ENCODE results near the gene CTSZ.
"Not testable (repeated sequence)": the region's sequence is repeated elsewhere in the genome, so short reads cannot be mapped to it uniquely, and the experiment has no call there.

CTSZ gene

DNA sequence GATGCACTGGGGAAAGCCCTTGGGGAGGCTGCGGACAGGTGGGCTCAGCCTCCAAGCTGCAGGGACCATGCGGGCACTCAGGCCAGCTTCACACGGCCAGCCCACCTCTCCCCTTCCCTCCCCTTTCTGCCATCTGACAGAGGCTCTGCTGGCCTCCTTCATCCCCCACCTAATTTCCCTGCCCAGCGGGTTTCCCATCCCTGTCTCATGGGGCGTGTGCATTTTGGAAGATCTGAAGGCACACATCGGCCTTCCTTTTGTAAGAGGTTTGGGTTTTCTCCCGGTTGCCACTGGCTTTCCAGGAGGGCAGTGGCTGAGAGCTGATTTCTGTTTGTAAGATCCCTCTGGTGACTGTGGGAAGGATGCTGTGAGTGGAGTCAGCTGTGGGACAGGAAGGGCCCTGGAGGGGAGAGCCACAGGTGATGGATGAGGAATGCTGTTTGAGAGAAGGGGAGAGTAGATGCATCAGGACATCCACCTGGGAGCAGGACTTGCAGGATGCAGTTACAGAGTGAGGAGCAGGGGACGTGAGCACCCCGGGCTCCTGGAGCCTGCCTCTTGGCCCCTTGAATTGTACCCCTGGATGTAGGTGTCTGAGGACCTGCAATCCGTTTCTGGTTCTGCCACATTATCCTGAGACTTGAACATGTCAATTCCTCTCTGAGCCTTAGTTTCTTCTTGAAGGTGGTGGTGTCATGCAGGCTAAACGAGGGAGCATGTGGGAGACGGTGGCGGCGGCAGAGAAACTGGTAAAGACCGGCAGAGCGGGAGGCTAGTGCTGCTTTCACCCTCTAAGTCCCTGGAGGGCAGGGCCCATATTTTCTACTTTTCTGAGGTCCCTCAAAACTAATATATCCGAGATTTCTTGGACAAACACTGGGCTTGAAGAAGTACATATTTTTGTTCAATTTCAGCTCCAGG, 6.2 kb upstream of the CTSZ start:
- no peaks in the 10 kb centered on the region for H3K27me3 ChIP-seq (ENCODE audit: insufficient read depth, low read length)
- TF ChIP-seq EZH2 (IDR thresholded peaks at IDR 0.05; ENCODE audit: borderline replicate concordance, low read length) = no peak
- TF ChIP-seq, protein P1, sequence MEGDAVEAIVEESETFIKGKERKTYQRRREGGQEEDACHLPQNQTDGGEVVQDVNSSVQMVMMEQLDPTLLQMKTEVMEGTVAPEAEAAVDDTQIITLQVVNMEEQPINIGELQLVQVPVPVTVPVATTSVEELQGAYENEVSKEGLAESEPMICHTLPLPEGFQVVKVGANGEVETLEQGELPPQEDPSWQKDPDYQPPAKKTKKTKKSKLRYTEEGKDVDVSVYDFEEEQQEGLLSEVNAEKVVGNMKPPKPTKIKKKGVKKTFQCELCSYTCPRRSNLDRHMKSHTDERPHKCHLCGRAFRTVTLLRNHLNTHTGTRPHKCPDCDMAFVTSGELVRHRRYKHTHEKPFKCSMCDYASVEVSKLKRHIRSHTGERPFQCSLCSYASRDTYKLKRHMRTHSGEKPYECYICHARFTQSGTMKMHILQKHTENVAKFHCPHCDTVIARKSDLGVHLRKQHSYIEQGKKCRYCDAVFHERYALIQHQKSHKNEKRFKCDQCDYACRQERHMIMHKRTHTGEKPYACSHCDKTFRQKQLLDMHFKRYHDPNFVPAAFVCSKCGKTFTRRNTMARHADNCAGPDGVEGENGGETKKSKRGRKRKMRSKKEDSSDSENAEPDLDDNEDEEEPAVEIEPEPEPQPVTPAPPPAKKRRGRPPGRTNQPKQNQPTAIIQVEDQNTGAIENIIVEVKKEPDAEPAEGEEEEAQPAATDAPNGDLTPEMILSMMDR (IDR thresholded peaks at IDR 0.05; ENCODE audit: low read length) = no peak
- H3K79me2 ChIP-seq (ENCODE audit: insufficient read depth, low read length) = no peaks in the 10 kb centered on the region
- H3F3A ChIP-seq (ENCODE audit: insufficient read depth, low read length) = no peaks in the 10 kb centered on the region
- H3K4me2 ChIP-seq (ENCODE audit: low read length) = no peak overlapping the region
- no peaks in the 10 kb centered on the region for H4K20me1 ChIP-seq (ENCODE audit: insufficient read depth, low read length)
- H3K27ac ChIP-seq (ENCODE audit: low read depth, low read length, poor library complexity, severe bottlenecking) = no peak overlapping the region
- no peaks in the 10 kb centered on the region for H3K9me3 ChIP-seq (ENCODE audit: low read length)
- H3K36me3 ChIP-seq (ENCODE audit: insufficient read depth, low read length) = no peaks in the 10 kb centered on the region
- peaks cover 44% of the 10 kb centered on the region for H3K4me1 ChIP-seq (ENCODE audit: insufficient read depth, low read length, severe bottlenecking)
- H3K9ac ChIP-seq (ENCODE audit: low read length) = no peak overlapping the region
- no peak overlapping the region for H3K4me3 ChIP-seq (ENCODE audit: low read depth, low read length, poor library complexity, severe bottlenecking)
- no peaks in the 10 kb centered on the region for H3K9me2 ChIP-seq (ENCODE audit: low read depth, low read length)
- no peak overlapping the region for H2AFZ ChIP-seq (ENCODE audit: low read length)

DNA sequence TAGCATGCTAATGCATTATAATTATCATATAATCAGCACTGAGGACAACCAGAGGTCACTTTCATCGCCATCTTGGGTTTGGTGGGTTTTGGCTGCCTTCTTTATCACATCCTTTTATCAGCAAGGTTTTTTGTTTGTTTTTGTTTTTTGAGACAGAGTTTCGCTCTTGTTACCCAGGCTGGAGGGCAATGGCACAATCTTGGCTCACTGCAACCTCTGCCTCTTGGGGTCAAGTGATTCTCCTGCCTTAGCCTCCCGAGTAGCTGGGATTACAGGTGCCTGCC, 4.8 kb upstream of the CTSZ start:
- not testable (repeated sequence) for H3K27me3 ChIP-seq (ENCODE audit: insufficient read depth, low read length); H3K9me3 ChIP-seq (ENCODE audit: low read length); H3K36me3 ChIP-seq (ENCODE audit: insufficient read depth, low read length); H3K9me2 ChIP-seq (ENCODE audit: low read depth, low read length); H3K27ac ChIP-seq (ENCODE audit: low read depth, low read length, poor library complexity, severe bottlenecking); H3K79me2 ChIP-seq (ENCODE audit: insufficient read depth, low read length); H3F3A ChIP-seq (ENCODE audit: insufficient read depth, low read length); H3K4me3 ChIP-seq (ENCODE audit: low read depth, low read length, poor library complexity, severe bottlenecking); H3K4me2 ChIP-seq (ENCODE audit: low read length); H2AFZ ChIP-seq (ENCODE audit: low read length); H3K9ac ChIP-seq (ENCODE audit: low read length); H4K20me1 ChIP-seq (ENCODE audit: insufficient read depth, low read length)
- peaks cover 45% of the 10 kb centered on the region for H3K4me1 ChIP-seq (ENCODE audit: insufficient read depth, low read length, severe bottlenecking)

DNA sequence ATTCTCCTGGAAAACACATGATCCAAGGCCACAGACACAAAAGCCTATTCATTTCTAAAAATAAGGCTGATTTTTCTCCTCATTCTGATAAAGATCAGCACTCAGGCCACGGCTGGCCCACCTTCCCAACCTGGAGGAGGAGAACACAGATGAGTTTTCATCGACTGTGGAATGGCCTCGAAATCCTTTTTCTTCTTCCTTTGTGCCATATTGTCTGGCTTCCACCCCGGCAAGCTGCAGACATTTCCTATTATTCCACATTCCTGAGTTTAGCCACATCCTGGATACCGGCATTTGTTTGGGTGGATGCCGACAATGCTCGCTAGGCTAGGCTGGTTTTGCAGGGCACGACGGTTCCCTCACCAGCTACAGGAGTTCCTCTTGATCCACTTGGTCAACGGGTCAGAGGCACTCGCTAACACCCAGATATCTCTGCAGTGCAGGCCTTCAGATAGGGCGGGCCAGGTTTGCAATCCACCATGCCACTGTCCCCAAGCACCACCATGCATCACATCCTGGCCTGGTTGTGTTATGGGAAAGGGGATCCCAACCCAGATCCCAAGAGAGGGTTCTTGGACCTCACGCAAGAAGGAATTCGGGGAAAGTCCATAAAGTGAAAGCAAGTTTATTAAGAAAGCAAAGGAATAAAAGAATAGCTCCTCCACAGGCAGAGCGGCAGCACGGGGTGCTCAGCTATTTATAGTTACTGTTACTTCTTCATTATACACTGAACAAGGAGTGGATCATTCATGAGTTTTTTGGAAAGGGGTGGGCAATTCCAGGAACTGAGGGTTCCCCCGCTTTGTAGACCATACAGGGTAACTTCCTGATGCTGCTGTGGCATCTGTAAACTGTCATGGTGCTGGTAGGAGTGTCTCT, 4.2 kb upstream of the CTSZ start:
- TF ChIP-seq EZH2 (IDR thresholded peaks at IDR 0.05; ENCODE audit: borderline replicate concordance, low read length) = no peak
- TF ChIP-seq, protein P1 (IDR thresholded peaks at IDR 0.05; ENCODE audit: low read length) = no peak
- Histone ChIP-seq H3K9ac (ENCODE audit: low read length) (no peak overlapping the region), H3F3A (ENCODE audit: insufficient read depth, low read length) (no peaks in the 10 kb centered on the region), H3K27ac (ENCODE audit: low read depth, low read length, poor library complexity, severe bottlenecking) (no peak overlapping the region), H3K27me3 (ENCODE audit: insufficient read depth, low read length) (no peaks in the 10 kb centered on the region), H3K36me3 (ENCODE audit: insufficient read depth, low read length) (no peaks in the 10 kb centered on the region), H3K79me2 (ENCODE audit: insufficient read depth, low read length) (no peaks in the 10 kb centered on the region), H3K4me2 (ENCODE audit: low read length) (no peak overlapping the region), H2AFZ (ENCODE audit: low read length) (no peak overlapping the region), H4K20me1 (ENCODE audit: insufficient read depth, low read length) (no peaks in the 10 kb centered on the region), H3K4me3 (ENCODE audit: low read depth, low read length, poor library complexity, severe bottlenecking) (no peak overlapping the region), H3K9me2 (ENCODE audit: low read depth, low read length) (no peaks in the 10 kb centered on the region), H3K4me1 (ENCODE audit: insufficient read depth, low read length, severe bottlenecking) (peaks cover 41% of the 10 kb centered on the region), H3K9me3 (ENCODE audit: low read length) (no peaks in the 10 kb centered on the region)
